NK-92 treated with Interleukin-12 subunit alpha and Interleukin-12 subunit beta, amount 100 ng/mL, for 24 hours (cell line): ENCODE measurements around the gene PGAM2.
A peak's percentile ranks its signal among the peaks of the same experiment; 100 is the strongest.
"Not testable (repeated sequence)": the region's sequence is repeated elsewhere in the genome, so short reads cannot be mapped to it uniquely, and the experiment has no call there.

ENCODE experiments used
- DNase-seq: peaks from one replicate; lab custom pipeline; 2025; lab: John Stamatoyannopoulos, UW

PGAM2 gene

GRCh38 chr7:44022796-44023467 lies 42.4 kb downstream of the PGAM2 start:
- not testable (repeated sequence) for DNase-seq

DNA sequence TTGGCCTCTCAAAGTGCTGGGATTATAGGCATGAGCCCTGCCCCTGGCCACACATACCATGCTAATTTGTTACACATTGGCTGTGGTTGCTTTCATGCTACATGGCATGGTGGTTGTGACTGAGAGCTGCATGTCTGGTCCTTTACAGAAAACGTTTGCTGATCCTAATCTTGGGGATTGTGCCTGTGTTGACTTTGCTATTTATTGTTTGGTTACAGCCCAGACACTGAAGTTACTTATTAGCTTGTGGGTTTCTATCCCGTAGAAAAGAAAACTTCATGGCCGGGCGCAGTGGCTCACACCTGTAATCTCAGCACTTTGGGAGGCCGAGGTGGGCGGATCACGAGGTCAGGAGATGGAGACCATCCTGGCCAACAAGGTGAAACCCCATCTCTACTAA lies 43.3 kb downstream of the PGAM2 start:
- DNase-seq = not testable (repeated sequence)

DNA sequence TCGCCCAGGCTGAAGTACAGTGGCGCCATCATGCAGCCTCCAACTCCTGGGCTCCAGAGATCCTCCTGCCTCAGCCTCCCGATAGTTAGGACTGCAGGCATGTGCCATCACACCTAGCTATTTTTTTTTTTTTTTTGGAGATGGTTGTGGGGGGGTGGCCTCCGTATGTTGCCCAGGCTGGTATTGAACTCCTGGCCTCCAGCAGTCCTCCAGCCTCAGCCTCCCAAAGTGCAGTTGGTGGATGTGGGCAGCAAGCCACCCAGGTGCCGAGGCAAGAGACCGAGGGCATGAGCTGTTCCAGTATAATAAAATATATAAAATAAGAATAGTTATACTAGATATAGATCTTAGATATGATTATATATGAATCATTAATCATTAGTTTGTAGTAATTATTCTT lies 45.5 kb downstream of the PGAM2 start:
- not testable (repeated sequence) for DNase-seq

DNA sequence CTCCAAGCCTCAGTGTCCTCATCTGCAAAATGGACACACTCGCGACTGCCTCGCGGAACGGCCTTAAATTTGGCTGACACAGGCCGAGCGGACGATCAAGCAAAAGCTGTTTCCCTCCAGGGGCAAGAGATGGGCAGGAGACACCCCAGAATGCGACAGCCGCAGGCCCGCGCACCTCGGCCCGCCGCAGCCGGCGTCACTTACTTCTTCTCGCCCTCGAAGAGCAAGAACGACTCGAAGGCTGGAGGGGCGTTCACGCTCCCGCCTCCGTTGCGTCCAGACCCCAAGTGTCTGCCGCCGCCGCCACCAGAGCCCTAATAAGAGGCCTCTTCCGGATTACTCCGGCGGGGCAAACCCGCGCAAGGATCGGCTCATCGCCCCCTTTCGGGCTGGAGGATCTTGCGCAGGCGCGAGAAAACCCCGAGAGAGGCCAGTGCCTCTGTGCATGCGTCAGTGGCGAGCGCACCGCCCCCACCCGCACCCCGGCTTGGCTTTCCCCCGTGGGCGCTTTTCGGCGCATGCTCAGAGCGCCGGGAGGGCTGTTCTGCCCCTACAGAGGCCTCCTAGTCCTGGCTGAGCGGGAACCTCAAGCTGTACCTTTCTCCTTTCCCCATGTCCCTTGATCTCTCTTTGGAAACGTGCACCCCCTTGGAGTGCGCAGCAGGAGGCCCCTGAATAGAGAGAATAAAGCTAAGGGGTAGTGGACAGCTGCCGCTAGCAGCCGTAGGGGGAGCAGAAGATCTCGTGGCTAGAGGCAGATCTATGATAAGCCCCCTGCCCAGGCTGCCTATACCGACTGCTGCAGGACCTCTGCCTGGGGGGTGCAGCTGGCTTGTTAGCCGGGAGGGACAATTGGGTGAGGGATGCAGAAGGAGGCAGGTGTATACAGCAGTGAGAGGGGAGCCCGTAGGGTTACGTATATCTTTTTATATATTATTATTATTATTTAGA lies 46.2 kb downstream of the PGAM2 start:
- peak; percentile 91 for DNase-seq

GRCh38 chr7:44015090-44015489 lies 50.3 kb downstream of the PGAM2 start:
- not testable (repeated sequence) for DNase-seq
